ENCODE measurements around the gene FES. TPM values are rescaled to one million over a fixed set of nuclear protein-coding genes. Genes with fewer than 3 reads are reported as not detected.
A peak's percentile ranks its signal among the peaks of the same experiment; 100 is the strongest.

The FES gene
- total RNA-seq, 1 experiment from 2014 or later, result 6.7 TPM

- Mint-ChIP-seq H3K4me3 (peak within 1 kb of the TSS; percentile 70 to 87), H3K27me3 (ENCODE audit: low read depth) (peaks cover 29% of the 10 kb centered on the region), H3K36me3 (ENCODE audit: insufficient read depth in 1 of 3, low read depth in 3 of 3) (peaks cover 9 to 30% (median 12%) of the 10 kb centered on the region in 3 experiments), H3K9me3 (no peaks in the 10 kb centered on the region), H3K27ac (no peak within 1 kb of the TSS), H3K4me1 (peaks cover 19% of the 10 kb centered on the region in 2 experiments)
- no peaks in the 10 kb centered on the region for H4K20me1 ChIP-seq (ENCODE audit: control insufficient read depth, insufficient read depth, insufficient read length)
- no CpG with 5 or more reads among the region's 81 CpGs for WGBS (ENCODE audit: extremely low coverage, insufficient read length, low lambda C conversion rate)
- H2BK120ac ChIP-seq (ENCODE audit: low read depth, low read length, poor library complexity, severe bottlenecking), result no peak within 1 kb of the TSS
- H2BK20ac ChIP-seq (ENCODE audit: low read depth, low read length, poor library complexity, severe bottlenecking), result no peak within 1 kb of the TSS
- H3T11ph ChIP-seq (ENCODE audit: low read length), result no peak within 1 kb of the TSS
- H3K27me3 ChIP-seq (ENCODE audit: insufficient read depth, low read length), result no peaks in the 10 kb centered on the region; the same call in 1 of the 2 replicates
- H3K56ac ChIP-seq (ENCODE audit: insufficient read length, low read depth, low read length), result no peak within 1 kb of the TSS
- H3K4me2 ChIP-seq (ENCODE audit: insufficient read depth, insufficient read length, low read length), result peak within 1 kb of the TSS; percentile 79
- H3K4ac ChIP-seq (ENCODE audit: low read depth, low read length), result no peak within 1 kb of the TSS
- no peak within 1 kb of the TSS for H2AFZ ChIP-seq (ENCODE audit: low read length)
- no peaks in the 10 kb centered on the region for H3K79me1 ChIP-seq (ENCODE audit: insufficient read depth, low read depth, low read length, poor library complexity, severe bottlenecking)
- no peak within 1 kb of the TSS for H3K18ac ChIP-seq (ENCODE audit: insufficient read length, low read depth, low read length)
- no peak within 1 kb of the TSS for H2BK5ac ChIP-seq (ENCODE audit: insufficient read length, low read length)
- H3K9ac ChIP-seq (ENCODE audit: extremely low read depth, insufficient read length, low read length), result peak within 1 kb of the TSS; percentile 46
- H3K27ac ChIP-seq (ENCODE audit: insufficient read length, low read depth, low read length), result no peak within 1 kb of the TSS
- H3K4me1 ChIP-seq (ENCODE audit: insufficient read depth, low read length), result peaks cover 3% of the 10 kb centered on the region; the same call in 1 of the 2 replicates
- no peaks in the 10 kb centered on the region for H3K79me2 ChIP-seq (ENCODE audit: insufficient read depth, low read length)
- no peak within 1 kb of the TSS for H2BK12ac ChIP-seq (ENCODE audit: insufficient read length, low read depth, low read length)
- no peak within 1 kb of the TSS for H4K5ac ChIP-seq (ENCODE audit: insufficient read length, low read depth, low read length)
- no peak within 1 kb of the TSS for H2BK15ac ChIP-seq (ENCODE audit: low read depth, low read length)
- H3K23ac ChIP-seq (ENCODE audit: insufficient read length, low read depth, low read length), result no peak within 1 kb of the TSS
- H3K23me2 ChIP-seq (ENCODE audit: insufficient read length, low read depth, low read length, poor library complexity, severe bottlenecking), result peaks cover 8% of the 10 kb centered on the region
- no peak within 1 kb of the TSS for H2AK5ac ChIP-seq (ENCODE audit: insufficient read length, low read length)
- DNase-seq, result no peak
- no peak within 1 kb of the TSS for H4K8ac ChIP-seq (replicated peaks; ENCODE audit: insufficient read length, low read depth, low read length)
- H3K9me3 ChIP-seq (ENCODE audit: control insufficient read depth, low read depth, low read length), result no peaks in the 10 kb centered on the region
- no peak within 1 kb of the TSS for H3K14ac ChIP-seq (ENCODE audit: insufficient read depth, low read length)
- no peak within 1 kb of the TSS for H4K91ac ChIP-seq (ENCODE audit: insufficient read length, low read depth, low read length)
- TF ChIP-seq CTCF (conservative IDR thresholded peaks at IDR 0.05), result no peak
Observed at GRCh38 chr15:90902840-90903732, 18.8 kb downstream of the FES start, which contains the start of gene MAN2A2. TSS of gene MAN2A2 (plus strand) at chr15:90903302. CDS start at chr15:90904208, 906 bp downstream.

Data from H9 (cell line).